GM10266 (cell line): ENCODE data around the gene CCSER1.

ENCODE experiments used
- DNase-seq: peaks from one replicate; pipeline ENCODE4 v3.0.0; 2012; ENCODE audit errors: extremely low spot score
- CTCF ChIP-seq: IDR thresholded peaks from 2 replicates; pipeline ENCODE4 v1.5.1; 2012; ENCODE audit warnings: mild to moderate bottlenecking, low read depth; ENCODE audit not compliant: control insufficient read depth, insufficient read depth; ENCODE audit errors: missing control alignments

CCSER1 gene

GRCh38 chr4:91502365-91502764, 1375.2 kb downstream of the CCSER1 start:
- TF ChIP-seq CTCF: no peak
- no peak for DNase-seq

- DNase-seq: no peak
- TF ChIP-seq CTCF: no peak
Measured at GRCh38 chr4:91513326-91513725, 1386.1 kb downstream of the CCSER1 start.

GRCh38 chr4:91519155-91519554, 1392.0 kb downstream of the CCSER1 start:
- no peak for TF ChIP-seq CTCF
- DNase-seq: no peak

- TF ChIP-seq CTCF: no peak
- no peak for DNase-seq
Measured at GRCh38 chr4:91525621-91526020, 1398.4 kb downstream of the CCSER1 start.

DNA sequence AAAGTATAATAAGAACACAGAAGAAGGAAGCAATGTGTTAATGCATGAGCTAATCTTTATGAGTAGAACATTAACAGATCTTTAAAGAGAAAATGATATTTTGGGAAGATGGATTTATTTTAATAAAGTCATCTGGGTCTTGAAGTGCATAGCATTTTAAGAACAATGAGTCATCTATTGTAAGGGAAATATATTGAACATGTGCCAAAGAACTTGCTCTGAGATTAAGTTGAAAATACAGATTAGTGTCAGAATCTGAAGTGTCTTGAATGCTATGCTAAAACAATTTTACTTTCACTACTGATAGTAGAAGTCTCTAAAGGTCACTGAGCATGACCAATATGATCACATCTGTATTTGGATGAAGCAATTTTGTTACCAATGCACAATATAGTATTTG, 1399.9 kb downstream of the CCSER1 start:
- TF ChIP-seq CTCF: no peak
- no peak for DNase-seq

- DNase-seq: no peak
- TF ChIP-seq CTCF: no peak
Measured at GRCh38 chr4:91567594-91567993, 1440.4 kb downstream of the CCSER1 start.

GRCh38 chr4:91577864-91578263, 1450.7 kb downstream of the CCSER1 start:
- no peak for DNase-seq
- no peak for TF ChIP-seq CTCF
